Pancreas (tissue), 10 donors: ENCODE results near the gene PSMD13. TPM values are rescaled to one million over a fixed set of nuclear protein-coding genes. Genes with fewer than 3 reads are reported as not detected.
"Not testable (repeated sequence)": the region's sequence is repeated elsewhere in the genome, so short reads cannot be mapped to it uniquely, and the experiment has no call there.

Source experiments
- ATAC-seq, 4 donors: fragments of 200-7000 bp; cut with Tn5 transposase; one replicate each; pipeline versions ENCODE4 v1.8.0 to v1.9.1; 2020; ENCODE audit warnings: mild to moderate bottlenecking in 4 of 4, moderate library complexity in 4 of 4
- DNase-seq, 6 donors: peaks; one replicate each; pipeline ENCODE4 v3.0.0-alpha.2; 2020
- FAIRE-seq: peaks from 2 replicates; lab custom pipeline; 2012; peaks lifted over from hg19 to GRCh38; lab: Jason Lieb, UNC
- H3K27ac ChIP-seq, 4 donors: fragments of 200-600 bp; sonication (generic); 1 replicate in 3 of 4; 2 replicates in 1 of 4; pipeline versions ENCODE4 v1.5.0 to v1.8.0; 2020
- H3K27me3 ChIP-seq, 4 donors: fragments of 200-600 bp; one replicate each; pipeline ENCODE4 v1.8.0; 2021
- H3K36me3 ChIP-seq, 3 donors: fragments of 200-600 bp; sonication (generic) in 1 of 3; one replicate each; pipeline versions ENCODE4 v1.5.0 to v1.8.0; 2020 to 2021
- H3K4me1 ChIP-seq, 3 donors: fragments of 200-600 bp; one replicate each; pipeline ENCODE4 v1.8.0; 2021
- H3K4me3 ChIP-seq, 4 donors: fragments of 200-600 bp; sonication (generic) in 2 of 4; one replicate each; pipeline versions ENCODE4 v1.5.0 to v1.8.0; 2020 to 2021
- H3K9me3 ChIP-seq, 4 donors: fragments of 200-600 bp; one replicate each; pipeline ENCODE4 v1.8.0; 2021
- WGBS, 2 donors: extraction: QIAGEN DNeasy Blood & Tissue Kit; methylation state at CpG; one replicate each; pipeline ENCODE4 v1.1.7; 2013; 5-methylcytosine and 5-hydroxymethylcytosine counted together
- intact Hi-C, 3 donors: fragments of 100-400 bp; cut with DNase I; formaldehyde crosslinking; loops; one replicate each; pipeline versions ENCODE4 v1.11.1 to v1.14.2; 2022
- polyA plus RNA-seq, 2 donors: library from polyadenylated mRNA; stranded (reverse); fragments of 200-250 nt; gene quantifications; one replicate each; pipeline ENCODE4 v1.2.3, GENCODE V29; 2013
- total RNA-seq, 6 donors: library from RNA; stranded (reverse); fragmentation: NEBNext Ultra II Directional in 4 of 6; extraction: Animal tissue kit (Norgen Biotek cat#: 25700) in 4 of 6; gene quantifications; one replicate each; pipeline versions ENCODE4 v1.2.1 to v1.2.4, GENCODE V29; 2021 to 2023
- TF ChIP-seq, protein P1 (sequence below), 4 donors: fragments of 200-600 bp; sonication (generic) in 3 of 4; IDR thresholded peaks; one replicate each; pipeline versions ENCODE4 v1.5.0 to v1.8.0; 2021; ENCODE audit warnings: antibody characterized with exemption in 4 of 4
- donor health status: healthy with polysubstance abuse.
- donor health status: DM: no; HTN: no; CAD: no; lungs with moderate emphysema.
- donor health status: DM: no; HTN: no; CAD: no.
- donor health status: control.
- donor health status: control.
- donor health status: Bipolar disorder and iron deficiency.
- donor health status: DM: yes; HTN: yes; CAD: no.
- donor health status: DM: no; HTN: no; CAD: no.
- donor health status: DM: no; HTN: no; CAD: no.
- donor health status: DM: yes; HTN: yes; CAD: no.

Gene PSMD13
- total and polyA plus RNA-seq, 8 donors, result 35.5 to 118 (median 47.0) TPM

DNA sequence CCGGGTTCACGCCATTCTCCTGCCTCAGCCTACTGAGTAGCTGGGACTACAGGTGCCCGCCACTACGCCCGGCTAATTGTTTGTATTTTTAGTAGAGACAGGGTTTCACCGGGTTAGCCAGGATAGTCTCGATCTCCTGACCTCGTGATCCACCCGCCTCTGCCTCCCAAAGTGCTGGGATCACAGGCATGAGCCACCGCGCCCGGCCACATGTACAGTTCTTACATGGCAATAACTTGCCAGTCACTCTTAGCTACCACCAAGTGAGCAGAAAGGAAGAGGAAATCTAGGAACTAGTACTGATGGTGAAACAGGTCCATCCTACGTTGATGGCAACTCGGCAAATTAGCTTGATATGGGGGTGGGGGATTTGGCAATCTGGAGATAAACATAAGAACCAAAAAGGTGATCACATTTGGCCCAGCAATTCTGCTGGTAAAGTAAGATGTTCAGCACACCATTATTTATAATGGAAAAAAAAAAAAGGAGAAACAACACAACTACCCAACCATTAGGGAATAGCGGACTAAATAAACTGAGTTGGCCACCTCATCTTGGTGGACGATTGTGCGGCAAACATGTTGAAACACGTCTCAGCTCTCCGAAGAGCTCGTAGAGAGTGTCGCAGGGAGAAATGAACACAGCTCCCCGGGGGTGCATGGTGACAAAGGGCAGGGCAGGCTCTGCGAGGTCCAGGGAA, 46.8 kb downstream of the PSMD13 start:
- ATAC-seq (no peak), DNase-seq (peak in 1 of 6 donors; percentile 3), FAIRE-seq (no peak)
- peaks cover 0 to 20% (median 0%) of the 10 kb centered on the region in 3 donors for H3K4me1 ChIP-seq
- TF ChIP-seq, protein P1, sequence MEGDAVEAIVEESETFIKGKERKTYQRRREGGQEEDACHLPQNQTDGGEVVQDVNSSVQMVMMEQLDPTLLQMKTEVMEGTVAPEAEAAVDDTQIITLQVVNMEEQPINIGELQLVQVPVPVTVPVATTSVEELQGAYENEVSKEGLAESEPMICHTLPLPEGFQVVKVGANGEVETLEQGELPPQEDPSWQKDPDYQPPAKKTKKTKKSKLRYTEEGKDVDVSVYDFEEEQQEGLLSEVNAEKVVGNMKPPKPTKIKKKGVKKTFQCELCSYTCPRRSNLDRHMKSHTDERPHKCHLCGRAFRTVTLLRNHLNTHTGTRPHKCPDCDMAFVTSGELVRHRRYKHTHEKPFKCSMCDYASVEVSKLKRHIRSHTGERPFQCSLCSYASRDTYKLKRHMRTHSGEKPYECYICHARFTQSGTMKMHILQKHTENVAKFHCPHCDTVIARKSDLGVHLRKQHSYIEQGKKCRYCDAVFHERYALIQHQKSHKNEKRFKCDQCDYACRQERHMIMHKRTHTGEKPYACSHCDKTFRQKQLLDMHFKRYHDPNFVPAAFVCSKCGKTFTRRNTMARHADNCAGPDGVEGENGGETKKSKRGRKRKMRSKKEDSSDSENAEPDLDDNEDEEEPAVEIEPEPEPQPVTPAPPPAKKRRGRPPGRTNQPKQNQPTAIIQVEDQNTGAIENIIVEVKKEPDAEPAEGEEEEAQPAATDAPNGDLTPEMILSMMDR (IDR thresholded peaks at IDR 0.05), result no peak
- 84 to 88% methylated on average over 19 to 23 of the region's 23 CpGs for WGBS, 2 donors
- intact Hi-C loops, result no loop called here
- no peaks in the 10 kb centered on the region for H3K36me3 ChIP-seq
- no peak overlapping the region for H3K4me3 ChIP-seq
- no peak overlapping the region for H3K27ac ChIP-seq
- H3K27me3 ChIP-seq, result peaks cover 0 to 32% (median 14%) of the 10 kb centered on the region in 4 donors
- no peaks in the 10 kb centered on the region for H3K9me3 ChIP-seq

DNA sequence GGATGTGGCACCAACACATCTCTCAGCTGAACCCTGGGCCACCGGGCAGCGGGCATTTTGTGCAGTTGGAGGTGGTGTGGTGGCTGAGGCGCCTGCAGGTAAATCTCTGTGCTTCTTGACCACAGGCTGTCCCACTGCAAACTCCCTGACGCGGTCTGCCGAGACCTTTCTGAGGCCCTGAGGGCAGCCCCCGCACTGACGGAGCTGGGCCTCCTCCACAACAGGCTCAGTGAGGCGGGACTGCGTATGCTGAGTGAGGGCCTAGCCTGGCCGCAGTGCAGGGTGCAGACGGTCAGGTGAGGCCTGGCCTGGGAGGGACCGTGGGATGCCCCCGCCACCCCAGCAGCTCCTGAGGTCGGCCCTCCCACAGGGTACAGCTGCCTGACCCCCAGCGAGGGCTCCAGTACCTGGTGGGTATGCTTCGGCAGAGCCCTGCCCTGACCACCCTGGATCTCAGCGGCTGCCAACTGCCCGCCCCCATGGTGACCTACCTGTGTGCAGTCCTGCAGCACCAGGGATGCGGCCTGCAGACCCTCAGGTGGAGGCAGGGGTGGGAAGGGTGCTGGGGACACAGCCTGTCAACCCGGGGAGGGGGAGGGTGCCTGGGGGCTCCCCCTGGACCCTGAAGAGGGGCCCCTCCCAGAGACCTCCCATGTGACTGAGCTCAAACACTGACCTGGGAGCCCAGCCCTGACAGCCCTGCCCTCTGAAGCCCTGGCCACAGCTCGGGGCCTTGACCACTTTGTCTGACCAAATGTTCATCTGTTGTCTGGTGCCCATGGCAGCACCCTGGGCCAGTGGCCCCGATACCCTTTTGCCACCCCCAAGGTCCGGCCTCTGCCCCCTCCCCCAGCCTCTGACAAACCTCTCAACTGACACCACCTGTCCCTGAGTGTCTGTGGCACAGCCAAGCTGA, 47.6 kb downstream of the PSMD13 start:
- Histone ChIP-seq H3K27me3 (peaks cover 0 to 32% (median 14%) of the 10 kb centered on the region in 4 donors), H3K4me1 (peaks cover 0 to 19% (median 0%) of the 10 kb centered on the region in 3 donors), H3K27ac (no peak overlapping the region), H3K9me3 (no peaks in the 10 kb centered on the region), H3K36me3 (no peaks in the 10 kb centered on the region), H3K4me3 (no peak overlapping the region)
- DNase-seq (peak in 5 of 6 donors; percentile 10 to 79 (median 53)), FAIRE-seq (no peak), ATAC-seq (no peak)
- intact Hi-C loops, result no loop called here
- TF ChIP-seq, protein P1 (IDR thresholded peaks at IDR 0.05), result no peak
- 88 to 90% methylated on average over 24 of the region's 24 CpGs for WGBS, 2 donors

DNA sequence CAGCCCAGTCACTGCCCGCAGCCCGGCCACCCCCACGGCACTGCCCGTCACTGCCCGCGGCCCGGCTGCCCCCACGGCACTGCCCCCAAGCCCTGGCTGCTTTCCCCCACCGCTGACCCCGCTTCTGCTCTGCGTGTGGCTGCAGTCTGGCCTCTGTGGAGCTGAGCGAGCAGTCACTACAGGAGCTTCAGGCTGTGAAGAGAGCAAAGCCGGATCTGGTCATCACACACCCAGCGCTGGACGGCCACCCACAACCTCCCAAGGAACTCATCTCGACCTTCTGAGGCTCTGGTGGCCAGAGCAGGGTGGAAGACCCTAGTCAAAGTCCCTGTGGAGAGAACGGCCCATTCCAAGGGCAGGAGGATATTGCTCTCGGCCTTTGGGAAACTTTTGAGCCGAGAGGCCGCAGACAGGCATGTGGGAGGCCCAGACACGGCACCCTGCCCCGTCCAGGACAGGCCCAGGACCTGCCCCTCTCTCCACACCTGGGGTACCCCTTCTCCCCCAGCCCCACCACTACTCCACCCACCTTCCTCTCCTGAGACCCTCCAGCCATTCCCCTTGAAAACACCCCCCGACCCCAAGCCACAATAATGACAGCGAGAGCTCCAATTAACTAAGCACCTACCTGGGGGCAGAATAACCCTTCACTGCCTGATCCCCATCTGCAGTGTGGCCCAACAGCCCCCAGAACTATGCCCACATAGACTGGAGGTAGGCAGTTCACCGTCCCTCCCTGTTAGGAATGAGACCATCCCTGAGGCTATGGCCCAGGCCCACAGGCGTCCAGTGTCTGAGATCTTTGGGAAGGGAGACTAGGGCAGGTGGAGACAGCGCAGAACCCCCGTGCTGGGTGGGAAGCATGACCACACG, 48.5 kb downstream of the PSMD13 start:
- ATAC-seq (no peak), DNase-seq (peak in 5 of 6 donors; percentile 9 to 73 (median 43)), FAIRE-seq (no peak)
- no peaks in the 10 kb centered on the region for H3K36me3 ChIP-seq
- H3K4me3 ChIP-seq, result no peak overlapping the region
- H3K27me3 ChIP-seq, result peaks cover 0 to 29% (median 11%) of the 10 kb centered on the region in 4 donors
- no peaks in the 10 kb centered on the region for H3K9me3 ChIP-seq
- WGBS, 2 donors, result 86 to 88% methylated on average over 24 to 29 of the region's 29 CpGs
- TF ChIP-seq, protein P1 (IDR thresholded peaks at IDR 0.05), result no peak
- peaks cover 0 to 10% (median 0%) of the 10 kb centered on the region in 3 donors for H3K4me1 ChIP-seq
- intact Hi-C loops, result no loop called here
- H3K27ac ChIP-seq, result no peak overlapping the region

DNA sequence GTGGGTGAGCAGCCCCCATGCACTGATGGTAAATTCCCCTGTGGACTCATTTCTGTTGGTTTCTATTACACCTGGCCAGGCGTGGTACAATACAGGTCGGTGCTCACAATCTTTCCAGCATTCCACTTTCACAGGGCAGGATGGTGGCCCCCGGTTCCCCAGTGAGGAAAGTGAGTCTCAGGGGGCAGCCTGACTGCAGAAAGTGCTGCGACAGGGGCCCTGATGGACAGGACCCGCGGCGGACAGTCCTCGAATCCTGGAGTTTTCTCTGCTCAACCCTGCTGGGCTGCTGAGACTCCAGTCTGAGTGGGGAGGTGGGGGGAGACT, 49.1 kb downstream of the PSMD13 start:
- intact Hi-C loops, result no loop called here
- TF ChIP-seq, protein P1 (IDR thresholded peaks at IDR 0.05), result no peak
- no peak overlapping the region for H3K27ac ChIP-seq
- H3K9me3 ChIP-seq, result no peaks in the 10 kb centered on the region
- no peak overlapping the region for H3K4me3 ChIP-seq
- 82 to 86% methylated on average over 8 of the region's 8 CpGs for WGBS, 2 donors
- ATAC-seq (no peak), DNase-seq (peak; percentile 5 to 47 (median 23)), FAIRE-seq (no peak)
- no peaks in the 10 kb centered on the region for H3K36me3 ChIP-seq
- H3K4me1 ChIP-seq, result peaks cover 0 to 5% (median 0%) of the 10 kb centered on the region in 3 donors
- peaks cover 0 to 25% (median 10%) of the 10 kb centered on the region in 4 donors for H3K27me3 ChIP-seq

DNA sequence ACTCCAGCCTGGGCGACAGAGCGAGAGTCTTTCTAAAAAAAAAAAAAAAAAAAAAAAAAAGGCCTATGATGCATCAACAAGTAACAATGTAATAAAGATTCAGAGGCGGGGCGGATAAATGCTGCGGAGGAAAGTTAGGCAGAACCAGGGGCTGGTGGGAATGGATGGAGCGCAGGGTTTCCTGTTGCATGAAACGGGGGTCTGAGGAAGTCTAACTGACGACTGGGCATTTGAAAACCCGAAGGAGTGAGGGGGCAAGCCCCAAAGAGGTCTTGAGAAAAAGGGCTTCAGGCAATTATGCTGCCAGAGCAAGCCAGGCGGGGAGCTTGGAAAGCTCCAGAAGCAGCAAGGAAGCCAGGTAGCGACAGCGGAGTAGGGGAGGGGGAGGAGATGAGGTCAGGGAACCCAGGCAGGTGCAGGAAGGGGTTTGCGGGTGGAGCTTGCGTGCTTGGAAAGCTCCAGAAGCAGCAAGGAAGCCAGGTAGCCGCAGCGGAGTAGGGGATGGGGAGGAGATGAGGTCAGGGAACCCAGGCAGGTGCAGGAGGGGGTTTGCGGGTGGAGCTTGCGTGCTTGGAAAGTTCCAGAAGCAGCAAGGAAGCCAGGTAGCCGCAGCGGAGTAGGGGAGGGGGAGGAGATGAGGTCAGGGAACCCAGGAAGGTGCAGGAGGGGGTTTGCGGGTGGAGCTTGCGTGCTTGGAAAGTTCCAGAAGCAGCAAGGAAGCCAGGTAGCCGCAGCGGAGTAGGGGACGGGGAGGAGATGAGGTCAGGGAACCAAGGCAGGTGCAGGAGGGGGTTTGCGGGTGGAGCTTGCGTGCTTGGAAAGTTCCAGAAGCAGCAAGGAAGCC, 50.4 kb downstream of the PSMD13 start:
- peak; percentile 39 to 95 (median 84) for DNase-seq
- peak overlapping the region; percentile 80 to 93 (median 88) for H3K27ac ChIP-seq
- peaks cover 0 to 11% (median under 1%) of the 10 kb centered on the region in 4 donors for H3K27me3 ChIP-seq

More for the DNA sequence above, 50.4 kb downstream of the PSMD13 start:
- ATAC-seq, result peak in 3 of 4 donors; percentile 4 to 12 (median 6)
- H3K9me3 ChIP-seq, H3K36me3 ChIP-seq, FAIRE-seq, intact Hi-C loops, H3K4me1 ChIP-seq: not testable (repeated sequence)
- peak overlapping the region in 1 of 4 donors; percentile 91 for H3K4me3 ChIP-seq
- 50 to 58% methylated on average over 26 to 27 of the region's 27 CpGs for WGBS, 2 donors
